ENCODE data around the gene RBM5. TPM values are rescaled to one million over a fixed set of nuclear protein-coding genes. Genes with fewer than 3 reads are reported as not detected.
A peak's percentile ranks its signal among the peaks of the same experiment; 100 is the strongest.

Gene RBM5
- total RNA-seq, 2 experiments from 2014 or later: 95.2 to 107 TPM

GRCh38 chr3:50147861-50148260 is 59.1 kb downstream of the RBM5 start:
- ChIA-PET CTCF (no interaction called here), POLR2A (no interaction called here)
- no peak overlapping the region for H3K4me3 Mint-ChIP-seq
- H3K27me3 Mint-ChIP-seq: no peaks in the 10 kb centered on the region
- intact Hi-C loops (cut with micrococcal nuclease): no loop called here
- no peaks in the 10 kb centered on the region for H3K36me3 Mint-ChIP-seq
- DNase-seq: no peak
- no peaks in the 10 kb centered on the region for H3K4me1 Mint-ChIP-seq (ENCODE audit: low read depth)
- no peak overlapping the region for H3K27ac Mint-ChIP-seq
- H3K9me3 Mint-ChIP-seq: no peaks in the 10 kb centered on the region

- Mint-ChIP-seq H3K4me3 (no peak overlapping the region), H3K27ac (no peak overlapping the region), H3K27me3 (peaks cover 13% of the 10 kb centered on the region), H3K9me3 (no peaks in the 10 kb centered on the region), H3K36me3 (no peaks in the 10 kb centered on the region), H3K4me1 (ENCODE audit: low read depth) (peaks cover 3% of the 10 kb centered on the region)
- CTCF ChIA-PET: no interaction called here
- no peak for DNase-seq
- intact Hi-C loops (cut with micrococcal nuclease): no loop called here
- POLR2A ChIA-PET: no interaction called here
Measured at GRCh38 chr3:50150404-50150750, 61.7 kb downstream of the RBM5 start.

- Mint-ChIP-seq H3K4me3 (no peak overlapping the region), H3K36me3 (no peaks in the 10 kb centered on the region), H3K4me1 (ENCODE audit: low read depth) (peaks cover 8% of the 10 kb centered on the region), H3K27ac (no peak overlapping the region), H3K27me3 (peaks cover 19% of the 10 kb centered on the region), H3K9me3 (no peaks in the 10 kb centered on the region)
- intact Hi-C loops (cut with micrococcal nuclease): no loop called here
- no peak for DNase-seq
- ChIA-PET CTCF (no interaction called here), POLR2A (interaction anchor here (0.5 kb wide), 1 partner anchor 129 kb away, joined by 3 read pairs; no protein-coding TSS in a partner anchor)
Measured at GRCh38 chr3:50150863-50151686, 62.4 kb downstream of the RBM5 start.

- Mint-ChIP-seq H3K27ac (no peak overlapping the region), H3K9me3 (no peaks in the 10 kb centered on the region), H3K27me3 (peaks cover 24% of the 10 kb centered on the region), H3K4me3 (no peak overlapping the region), H3K4me1 (ENCODE audit: low read depth) (peaks cover 8% of the 10 kb centered on the region), H3K36me3 (no peaks in the 10 kb centered on the region)
- intact Hi-C loops (cut with micrococcal nuclease): no loop called here
- no peak for DNase-seq
- ChIA-PET POLR2A (interaction anchor here (0.5 kb wide), 1 partner anchor 128 kb away, joined by 3 read pairs; no protein-coding TSS in a partner anchor), CTCF (no interaction called here)
Measured at GRCh38 chr3:50151728-50152127, 63.0 kb downstream of the RBM5 start.

GRCh38 chr3:50153782-50154475 is 65.2 kb downstream of the RBM5 start:
- H3K4me3 Mint-ChIP-seq: peak overlapping the region; percentile 34

GRCh38 chr3:50154476-50154839 is 65.7 kb downstream of the RBM5 start:
- Mint-ChIP-seq H3K36me3 (no peaks in the 10 kb centered on the region), H3K4me1 (ENCODE audit: low read depth) (peaks cover 8% of the 10 kb centered on the region), H3K27ac (no peak overlapping the region), H3K4me3 (peak overlapping the region; percentile 34), H3K27me3 (peaks cover 32% of the 10 kb centered on the region), H3K9me3 (no peaks in the 10 kb centered on the region)
- no peak for DNase-seq
- ChIA-PET CTCF (no interaction called here), POLR2A (no interaction called here)
- intact Hi-C loops (cut with micrococcal nuclease): loop anchor here (2.0 kb wide), 1 partner anchor 66 kb away; the partner anchor contains the start of gene RBM5

More at GRCh38 chr3:50153782-50154475, 65.2 kb downstream of the RBM5 start:
- DNase-seq: no peak
- no peaks in the 10 kb centered on the region for H3K9me3 Mint-ChIP-seq
- H3K27me3 Mint-ChIP-seq: peaks cover 31% of the 10 kb centered on the region
- peaks cover 8% of the 10 kb centered on the region for H3K4me1 Mint-ChIP-seq (ENCODE audit: low read depth)
- intact Hi-C loops (cut with micrococcal nuclease): loop anchor here (2.0 kb wide), 1 partner anchor 65 kb away; the partner anchor contains the start of gene RBM5
- POLR2A ChIA-PET: no interaction called here
- CTCF ChIA-PET: no interaction called here
- no peaks in the 10 kb centered on the region for H3K36me3 Mint-ChIP-seq
- no peak overlapping the region for H3K27ac Mint-ChIP-seq

- Mint-ChIP-seq H3K27ac (no peak within 1 kb of the TSS), H3K36me3 (no peaks in the 10 kb centered on the region), H3K4me3 (peak within 1 kb of the TSS; percentile 65), H3K9me3 (no peaks in the 10 kb centered on the region), H3K4me1 (ENCODE audit: low read depth) (peaks cover 8% of the 10 kb centered on the region), H3K27me3 (peaks cover 32% of the 10 kb centered on the region)
- CTCF ChIA-PET: no interaction called here
- intact Hi-C loops (cut with micrococcal nuclease): loop anchor here (2.0 kb wide), 1 partner anchor 66 kb away; the partner anchor contains the start of gene RBM5
- peak; percentile 72 for DNase-seq
- POLR2A ChIA-PET: no interaction called here
Measured at GRCh38 chr3:50154840-50155490, 66.2 kb downstream of the RBM5 start, which contains the start of gene SEMA3F. Gene SEMA3F (plus strand): TSS chr3:50155324. CDS start chr3:50159623, 4,299 bp downstream.

GRCh38 chr3:50155491-50155878 is 66.8 kb downstream of the RBM5 start:
- H3K27ac Mint-ChIP-seq: no peak overlapping the region
- H3K36me3 Mint-ChIP-seq: no peaks in the 10 kb centered on the region
- peaks cover 32% of the 10 kb centered on the region for H3K27me3 Mint-ChIP-seq
- CTCF ChIA-PET: no interaction called here
- peaks cover 8% of the 10 kb centered on the region for H3K4me1 Mint-ChIP-seq (ENCODE audit: low read depth)
- intact Hi-C loops (cut with micrococcal nuclease): loop anchor here (2.0 kb wide), 1 partner anchor 67 kb away; the partner anchor contains the start of gene RBM5
- no peak for DNase-seq
- POLR2A ChIA-PET: no interaction called here
- H3K4me3 Mint-ChIP-seq: peak overlapping the region; percentile 65
- H3K9me3 Mint-ChIP-seq: no peaks in the 10 kb centered on the region

GRCh38 chr3:50155891-50156290 is 67.2 kb downstream of the RBM5 start:
- Mint-ChIP-seq H3K27me3 (peaks cover 32% of the 10 kb centered on the region), H3K4me1 (ENCODE audit: low read depth) (peaks cover 8% of the 10 kb centered on the region), H3K36me3 (no peaks in the 10 kb centered on the region), H3K9me3 (no peaks in the 10 kb centered on the region), H3K27ac (no peak overlapping the region), H3K4me3 (peak overlapping the region; percentile 65)
- ChIA-PET POLR2A (no interaction called here), CTCF (interaction anchor here (0.9 to 2.0 kb wide), 2 partner anchors 37 to 71 kb away, joined by 5 read pairs; no protein-coding TSS in a partner anchor)
- intact Hi-C loops (cut with micrococcal nuclease): loop anchor here (2.0 kb wide), 1 partner anchor 67 kb away; the partner anchor contains the start of gene RBM5
- DNase-seq: no peak

- H3K4me3 Mint-ChIP-seq: no peak overlapping the region
- H3K36me3 Mint-ChIP-seq: no peaks in the 10 kb centered on the region
- H3K27me3 Mint-ChIP-seq: peaks cover 32% of the 10 kb centered on the region
- POLR2A ChIA-PET: no interaction called here
- DNase-seq: no peak
- H3K27ac Mint-ChIP-seq: no peak overlapping the region
- intact Hi-C loops (cut with micrococcal nuclease): no loop called here
- CTCF ChIA-PET: interaction anchor here (0.8 to 2.0 kb wide), 3 partner anchors 36 to 90 kb away, joined by 3 to 5 read pairs (median 5); no protein-coding TSS in a partner anchor
- peaks cover 8% of the 10 kb centered on the region for H3K4me1 Mint-ChIP-seq (ENCODE audit: low read depth)
- H3K9me3 Mint-ChIP-seq: no peaks in the 10 kb centered on the region
Measured at GRCh38 chr3:50156549-50157493, 68.1 kb downstream of the RBM5 start.

- DNase-seq: no peak
- intact Hi-C loops (cut with micrococcal nuclease): no loop called here
- Mint-ChIP-seq H3K27ac (no peak overlapping the region), H3K27me3 (peaks cover 32% of the 10 kb centered on the region), H3K9me3 (no peaks in the 10 kb centered on the region), H3K4me1 (ENCODE audit: low read depth) (peaks cover 8% of the 10 kb centered on the region), H3K4me3 (no peak overlapping the region), H3K36me3 (no peaks in the 10 kb centered on the region)
- CTCF ChIA-PET: interaction anchor here (2.0 kb wide), 1 partner anchor 35 kb away, joined by 5 read pairs; no protein-coding TSS in a partner anchor
- POLR2A ChIA-PET: no interaction called here
Measured at GRCh38 chr3:50157827-50158529, 69.3 kb downstream of the RBM5 start.
